GM18868 (cell line): ENCODE measurements around the gene KRTAP5-2.

ENCODE experiments used
- ATAC-seq: cut with Tn5 transposase; IDR thresholded peaks from one replicate; pipeline ENCODE4 v1.9.1; 2021; ENCODE audit warnings: mild to moderate bottlenecking, moderate library complexity; ENCODE audit not compliant: unreplicated experiment

The KRTAP5-2 gene

GRCh38 chr11:1557051-1557884 is 40.8 kb downstream of the KRTAP5-2 start:
- no peak for ATAC-seq

- no peak for ATAC-seq
Observed at GRCh38 chr11:1556278-1556902, 41.7 kb downstream of the KRTAP5-2 start.

GRCh38 chr11:1555713-1556153 is 42.4 kb downstream of the KRTAP5-2 start:
- ATAC-seq = no peak

GRCh38 chr11:1554981-1555712 is 42.9 kb downstream of the KRTAP5-2 start:
- no peak for ATAC-seq

GRCh38 chr11:1553808-1554594 is 44.1 kb downstream of the KRTAP5-2 start:
- no peak for ATAC-seq

- ATAC-seq = no peak
Observed at GRCh38 chr11:1549338-1550330, 48.5 kb downstream of the KRTAP5-2 start.

GRCh38 chr11:1548221-1549070 is 49.6 kb downstream of the KRTAP5-2 start:
- no peak for ATAC-seq

GRCh38 chr11:1547467-1548098 is 50.5 kb downstream of the KRTAP5-2 start:
- no peak for ATAC-seq
